ENCODE data around the gene PFKFB3. TPM values are rescaled to one million over a fixed set of nuclear protein-coding genes. Genes with fewer than 3 reads are reported as not detected.

PFKFB3 gene
- polyA plus RNA-seq, 1 experiment, result 30.7 TPM

DNA sequence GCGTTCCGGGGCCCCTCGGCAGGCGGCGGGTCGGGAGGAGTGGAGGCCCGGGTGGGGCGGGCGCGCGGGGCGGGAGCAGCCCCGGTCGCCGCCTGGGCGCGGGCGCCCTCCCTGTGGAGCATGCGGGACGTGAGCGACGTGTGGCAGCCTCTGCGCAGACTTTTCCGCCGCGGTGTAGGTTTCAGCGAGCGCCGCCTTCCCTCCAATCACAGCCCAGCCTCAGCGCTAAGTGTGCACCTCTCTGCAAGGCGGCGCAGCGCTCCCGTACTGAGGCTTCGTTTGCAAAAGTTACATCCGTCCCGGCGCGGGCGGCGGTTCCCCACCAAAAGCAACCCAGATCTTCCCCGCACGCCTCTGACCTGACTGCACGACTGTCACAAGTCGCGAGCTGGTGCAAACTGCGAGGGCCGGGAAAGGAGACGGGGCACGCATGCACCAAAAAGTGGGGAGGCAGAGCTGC lies 1.2 kb upstream of the PFKFB3 start:
- POLR2A ChIA-PET, result interaction anchor here (0.6 to 0.7 kb wide), 2 partner anchors 72 to 520 kb away, joined by 3 read pairs; no protein-coding TSS in a partner anchor
- CTCF ChIA-PET, result interaction anchor here (0.6 to 7.9 kb wide), 17 partner anchors 12 to 209 kb away, joined by 3 to 228 read pairs (median 7); no protein-coding TSS in a partner anchor
- DNase-seq (ENCODE audit: low read depth), result no peak
- TF ChIP-seq, protein P1, sequence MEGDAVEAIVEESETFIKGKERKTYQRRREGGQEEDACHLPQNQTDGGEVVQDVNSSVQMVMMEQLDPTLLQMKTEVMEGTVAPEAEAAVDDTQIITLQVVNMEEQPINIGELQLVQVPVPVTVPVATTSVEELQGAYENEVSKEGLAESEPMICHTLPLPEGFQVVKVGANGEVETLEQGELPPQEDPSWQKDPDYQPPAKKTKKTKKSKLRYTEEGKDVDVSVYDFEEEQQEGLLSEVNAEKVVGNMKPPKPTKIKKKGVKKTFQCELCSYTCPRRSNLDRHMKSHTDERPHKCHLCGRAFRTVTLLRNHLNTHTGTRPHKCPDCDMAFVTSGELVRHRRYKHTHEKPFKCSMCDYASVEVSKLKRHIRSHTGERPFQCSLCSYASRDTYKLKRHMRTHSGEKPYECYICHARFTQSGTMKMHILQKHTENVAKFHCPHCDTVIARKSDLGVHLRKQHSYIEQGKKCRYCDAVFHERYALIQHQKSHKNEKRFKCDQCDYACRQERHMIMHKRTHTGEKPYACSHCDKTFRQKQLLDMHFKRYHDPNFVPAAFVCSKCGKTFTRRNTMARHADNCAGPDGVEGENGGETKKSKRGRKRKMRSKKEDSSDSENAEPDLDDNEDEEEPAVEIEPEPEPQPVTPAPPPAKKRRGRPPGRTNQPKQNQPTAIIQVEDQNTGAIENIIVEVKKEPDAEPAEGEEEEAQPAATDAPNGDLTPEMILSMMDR (IDR thresholded peaks at IDR 0.05; ENCODE audit: insufficient read depth, low read depth, low read length), result no peak
- Histone ChIP-seq H3K4me3 (ENCODE audit: low read depth, low read length) (peak overlapping the region; percentile 43), H3K36me3 (ENCODE audit: control insufficient read depth, insufficient read depth, low read length) (no peaks in the 10 kb centered on the region; the same call in 1 of the 2 replicates), H3K27me3 (ENCODE audit: control insufficient read depth, insufficient read depth, low read length) (no peaks in the 10 kb centered on the region)

DNA sequence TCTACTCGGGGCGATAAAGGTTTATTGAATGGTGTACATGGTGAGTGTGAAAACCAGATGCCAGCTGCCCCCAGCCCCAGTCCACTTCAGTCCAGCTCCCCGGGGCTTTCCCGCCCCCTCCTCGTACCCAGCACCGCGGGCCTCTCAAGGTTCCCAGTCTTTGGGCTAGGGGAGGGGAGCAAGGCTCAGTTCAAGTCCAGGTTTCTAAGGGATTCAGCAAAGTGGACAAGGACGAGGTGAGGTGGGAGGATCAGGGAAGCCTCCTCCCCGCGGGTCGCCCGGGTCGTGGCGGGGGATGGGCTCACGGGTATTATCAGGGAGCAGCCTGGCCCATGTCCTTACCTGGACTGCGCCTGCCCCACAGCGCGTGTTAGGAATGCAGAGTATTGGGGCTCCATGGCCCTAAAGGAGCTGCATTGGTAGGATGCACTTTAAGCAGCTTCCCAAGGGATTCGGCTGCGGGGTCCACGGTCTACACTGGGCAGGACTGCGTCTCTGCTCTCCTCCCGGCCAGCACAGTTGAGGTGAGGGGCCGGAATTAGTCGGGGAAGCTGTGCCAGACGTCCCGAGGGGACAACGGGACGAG lies 541 bp upstream of the PFKFB3 start:
- CTCF ChIA-PET, result interaction anchor here (0.6 to 7.9 kb wide), 51 partner anchors 8 to 1209 kb away, joined by 3 to 228 read pairs (median 5); no protein-coding TSS in a partner anchor
- TF ChIP-seq, protein P1 (IDR thresholded peaks at IDR 0.05; ENCODE audit: insufficient read depth, low read depth, low read length), result no peak
- Histone ChIP-seq H3K36me3 (ENCODE audit: control insufficient read depth, insufficient read depth, low read length) (no peaks in the 10 kb centered on the region; the same call in 1 of the 2 replicates), H3K4me3 (ENCODE audit: low read depth, low read length) (peak overlapping the region; percentile 43), H3K27me3 (ENCODE audit: control insufficient read depth, insufficient read depth, low read length) (no peaks in the 10 kb centered on the region)
- POLR2A ChIA-PET, result interaction anchor here (0.7 to 1.8 kb wide), 5 partner anchors 66 to 519 kb away, joined by 3 to 13 read pairs (median 3); no protein-coding TSS in a partner anchor
- no peak for DNase-seq (ENCODE audit: low read depth)

DNA sequence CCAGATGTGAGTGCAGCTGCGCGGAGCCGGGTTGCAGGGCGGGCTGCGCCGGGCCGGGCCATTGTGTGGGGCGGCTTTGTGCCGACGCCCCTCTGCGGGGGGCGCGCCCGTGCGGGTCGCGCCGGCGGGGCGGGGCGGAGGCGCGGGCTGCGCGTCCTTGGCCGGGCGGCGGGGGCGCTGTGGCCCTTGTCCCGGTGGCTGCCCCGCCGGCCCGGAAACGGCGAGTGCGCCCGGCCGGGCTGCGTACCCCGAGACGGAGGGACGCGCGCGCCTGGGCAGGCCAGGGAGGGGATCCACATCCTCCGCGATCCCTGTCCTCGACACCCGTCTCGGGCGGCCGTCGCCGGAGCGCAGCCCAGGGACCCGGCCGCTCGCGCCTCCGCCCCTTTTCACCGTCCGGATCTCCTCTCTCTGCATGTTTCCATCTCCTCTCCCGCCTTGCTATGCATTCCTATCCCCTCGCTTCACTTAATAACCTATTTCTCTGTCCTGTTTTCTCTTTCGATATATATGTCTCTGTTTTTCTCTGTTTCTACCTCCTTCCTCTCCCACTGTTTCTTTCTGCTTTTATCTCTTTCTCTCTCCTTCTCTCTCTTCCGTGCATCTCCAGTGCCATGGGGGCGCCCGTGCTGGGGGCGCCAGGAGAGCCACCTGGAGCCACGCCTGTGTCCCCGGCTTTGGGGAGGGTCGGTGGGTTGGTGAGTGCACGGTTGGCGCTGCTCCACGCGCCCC lies 765 bp downstream of the PFKFB3 start:
- H3K27me3 ChIP-seq (ENCODE audit: control insufficient read depth, insufficient read depth, low read length), result no peaks in the 10 kb centered on the region
- TF ChIP-seq, protein P1 (IDR thresholded peaks at IDR 0.05; ENCODE audit: insufficient read depth, low read depth, low read length), result 0 out of 2 replicates have a peak, but pooled peaks have one; percentile 0
- CTCF ChIA-PET, result interaction anchor here (0.7 to 7.9 kb wide), 33 partner anchors 8 to 1208 kb away, joined by 3 to 228 read pairs (median 7); no protein-coding TSS in a partner anchor
- POLR2A ChIA-PET, result interaction anchor here (1.3 to 1.8 kb wide), 3 partner anchors 67 to 206 kb away, joined by 3 to 13 read pairs (median 3); no protein-coding TSS in a partner anchor
- no peaks in the 10 kb centered on the region; the same call in 1 of the 2 replicates for H3K36me3 ChIP-seq (ENCODE audit: control insufficient read depth, insufficient read depth, low read length)
- peak overlapping the region; percentile 95 for H3K4me3 ChIP-seq (ENCODE audit: low read depth, low read length)
- no peak for DNase-seq (ENCODE audit: low read depth)

DNA sequence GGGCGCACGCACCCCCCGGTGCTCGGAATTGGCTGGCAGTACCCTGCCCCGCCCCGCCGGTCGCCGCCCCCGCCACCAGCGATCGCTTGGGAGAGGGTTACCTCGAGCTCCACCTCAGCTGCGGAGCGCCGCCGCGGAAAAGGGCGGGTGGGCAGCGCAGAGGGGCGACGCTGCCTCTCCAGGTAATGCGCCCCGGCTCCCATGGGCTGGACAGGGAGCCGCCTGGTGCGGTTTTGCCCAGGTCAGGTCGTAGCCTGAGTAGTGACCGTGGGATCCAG lies 1.3 kb downstream of the PFKFB3 start:
- Histone ChIP-seq H3K4me3 (ENCODE audit: low read depth, low read length) (peak overlapping the region; percentile 95), H3K27me3 (ENCODE audit: control insufficient read depth, insufficient read depth, low read length) (no peaks in the 10 kb centered on the region), H3K36me3 (ENCODE audit: control insufficient read depth, insufficient read depth, low read length) (no peaks in the 10 kb centered on the region; the same call in 1 of the 2 replicates)
- TF ChIP-seq, protein P1 (IDR thresholded peaks at IDR 0.05; ENCODE audit: insufficient read depth, low read depth, low read length), result no peak
- no peak for DNase-seq (ENCODE audit: low read depth)
- ChIA-PET CTCF (interaction anchor here (0.6 to 7.9 kb wide), 8 partner anchors 9 to 202 kb away, joined by 3 to 228 read pairs (median 4); no protein-coding TSS in a partner anchor), POLR2A (interaction anchor here (0.6 kb wide), 1 partner anchor 69 kb away, joined by 5 read pairs; no protein-coding TSS in a partner anchor)

Data from BJ (cell line).